GM19463 (cell line): ENCODE measurements around the gene SGTA.

Source experiments
- ATAC-seq: cut with Tn5 transposase; IDR thresholded peaks from one replicate; pipeline ENCODE4 v1.9.1; 2021; ENCODE audit warnings: mild to moderate bottlenecking, moderate library complexity; ENCODE audit not compliant: unreplicated experiment

Gene SGTA

DNA sequence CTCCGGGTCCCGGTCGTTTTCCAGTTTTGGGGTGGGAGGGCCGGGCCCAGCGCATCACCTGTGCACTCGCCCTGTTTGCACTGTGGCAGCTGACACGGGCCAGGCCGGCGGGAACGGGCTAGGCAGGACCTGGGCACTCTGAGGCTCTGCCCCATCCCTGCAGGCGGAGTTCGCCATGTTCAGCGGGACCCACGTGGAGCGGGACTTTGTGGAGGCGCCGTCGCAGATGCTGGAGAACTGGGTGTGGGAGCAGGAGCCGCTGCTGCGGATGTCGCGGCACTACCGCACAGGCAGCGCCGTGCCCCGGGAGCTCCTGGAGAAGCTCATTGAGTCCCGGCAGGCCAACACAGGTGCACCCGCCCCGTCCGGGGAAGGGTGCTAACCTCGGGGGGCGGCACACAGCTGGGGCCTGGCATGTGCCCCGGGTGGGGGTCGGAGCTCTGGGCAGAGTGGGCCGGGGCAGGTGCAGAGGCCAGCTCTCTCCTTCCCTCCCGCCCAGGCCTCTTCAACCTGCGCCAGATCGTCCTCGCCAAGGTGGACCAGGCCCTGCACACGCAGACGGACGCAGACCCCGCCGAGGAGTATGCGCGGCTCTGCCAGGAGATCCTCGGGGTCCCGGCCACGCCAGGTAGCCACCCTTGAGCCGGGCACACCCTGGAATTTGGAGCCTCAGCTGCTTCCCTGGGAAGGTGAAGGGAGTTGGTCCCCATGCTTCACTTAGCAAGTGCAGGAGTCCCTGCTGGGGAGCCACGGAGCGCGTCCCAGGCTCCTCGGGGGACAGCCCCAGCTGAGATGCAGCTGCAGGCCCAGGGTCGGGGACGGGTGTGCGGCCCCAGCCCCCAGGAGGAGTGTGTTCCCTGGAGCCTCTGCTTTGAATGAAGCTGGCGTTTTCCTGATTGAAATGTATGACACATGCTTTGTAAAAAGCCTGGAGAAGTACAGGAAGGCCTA lies 27.3 kb upstream of the SGTA start:
- ATAC-seq: no peak

- ATAC-seq: no peak
These were observed 26.5 kb upstream of the SGTA start for GRCh38 chr19:2809387-2810140.

- no peak for ATAC-seq
These were observed 25.3 kb upstream of the SGTA start for GRCh38 chr19:2808129-2808941.

GRCh38 chr19:2807379-2808128 lies 24.5 kb upstream of the SGTA start:
- ATAC-seq: no peak

DNA sequence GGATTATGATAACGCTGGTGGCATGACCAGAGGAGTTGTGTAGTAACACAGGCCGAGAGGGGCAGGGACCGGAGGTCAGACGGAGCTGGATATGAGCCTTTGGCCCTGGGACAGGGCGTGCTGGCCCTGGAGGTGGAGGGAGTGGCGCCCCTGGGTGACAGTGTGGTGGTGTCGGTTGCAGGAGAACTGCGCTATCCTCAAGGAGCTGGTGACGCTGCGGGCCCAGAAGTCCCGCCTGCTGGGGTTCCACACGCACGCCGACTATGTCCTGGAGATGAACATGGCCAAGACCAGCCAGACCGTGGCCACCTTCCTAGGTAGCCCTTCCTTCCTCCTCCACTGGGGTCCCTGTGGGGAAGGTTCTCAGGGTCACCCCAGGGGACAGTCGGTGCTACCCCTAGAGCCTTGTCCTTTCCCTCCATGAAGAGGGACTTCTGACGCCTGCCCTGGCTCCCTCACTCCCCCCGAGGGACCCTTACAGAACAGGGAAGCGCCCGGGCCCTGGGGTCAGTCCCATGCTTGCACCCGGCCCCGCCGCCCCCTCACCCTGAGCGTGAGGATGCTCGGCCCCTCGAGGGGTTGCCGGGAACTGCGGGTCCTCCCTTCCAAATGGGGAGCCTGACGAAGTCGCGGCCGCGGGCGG lies 23.8 kb upstream of the SGTA start:
- ATAC-seq: no peak

DNA sequence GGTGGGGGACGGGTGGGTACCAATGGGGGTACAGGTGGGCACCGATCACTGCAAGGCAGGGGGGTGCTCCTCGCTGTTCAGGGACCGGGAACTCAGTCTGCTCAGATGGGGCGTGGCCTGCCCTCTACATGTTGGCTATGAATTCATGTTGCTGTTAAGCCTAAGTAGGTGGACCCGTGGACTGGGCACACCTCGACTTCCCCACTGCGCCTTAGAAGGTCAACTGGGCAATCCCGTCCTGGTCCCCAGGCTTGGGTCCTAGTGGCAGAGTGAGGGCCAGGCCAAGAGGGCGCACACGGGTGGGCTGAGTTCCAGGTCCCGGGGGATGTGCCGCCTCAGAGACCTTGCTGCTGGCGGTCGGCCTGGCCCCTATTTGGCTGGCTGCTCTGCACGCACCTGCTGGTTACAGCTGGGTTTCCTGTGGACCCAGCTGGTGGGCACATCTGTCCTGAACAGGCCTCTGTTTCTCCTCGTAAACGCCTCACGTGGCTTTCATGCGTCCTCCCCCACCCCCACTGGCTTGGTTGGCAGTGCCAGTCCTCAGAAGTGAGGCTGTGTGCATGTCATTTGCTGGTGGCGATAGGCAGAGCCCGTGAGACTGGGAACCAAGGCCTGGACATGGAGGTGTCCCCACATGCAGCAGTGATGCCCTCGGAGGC lies 23.0 kb upstream of the SGTA start:
- no peak for ATAC-seq

GRCh38 chr19:2805261-2805900 lies 22.3 kb upstream of the SGTA start:
- ATAC-seq: no peak

- ATAC-seq: no peak
These were observed 21.3 kb upstream of the SGTA start for GRCh38 chr19:2804156-2805004.

- no peak for ATAC-seq
These were observed 20.5 kb upstream of the SGTA start for GRCh38 chr19:2803486-2804155.

GRCh38 chr19:2802826-2803225 lies 19.8 kb upstream of the SGTA start:
- no peak for ATAC-seq

DNA sequence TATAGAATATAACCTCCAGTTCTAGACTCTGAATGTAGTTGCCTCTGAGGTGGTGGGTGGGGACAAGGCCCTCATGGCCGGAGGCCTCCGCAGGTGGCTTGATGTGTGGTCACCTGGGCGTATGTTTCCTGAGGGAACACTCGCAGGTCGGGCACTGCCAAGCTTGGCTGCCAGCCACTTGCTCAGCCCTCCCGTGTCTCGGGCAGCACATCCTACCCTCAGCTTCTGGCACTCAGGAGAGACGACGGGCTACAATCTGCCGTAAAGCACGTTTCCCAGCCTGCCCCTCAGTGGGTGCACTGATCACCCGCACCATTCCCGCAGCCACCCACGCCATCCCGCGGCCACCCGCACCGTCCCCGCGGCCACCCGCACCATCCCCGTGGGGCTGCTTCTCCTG lies 17.4 kb upstream of the SGTA start:
- ATAC-seq: no peak

GRCh38 chr19:2799273-2800020 lies 16.4 kb upstream of the SGTA start:
- no peak for ATAC-seq

GRCh38 chr19:2798733-2799132 lies 15.7 kb upstream of the SGTA start:
- no peak for ATAC-seq

DNA sequence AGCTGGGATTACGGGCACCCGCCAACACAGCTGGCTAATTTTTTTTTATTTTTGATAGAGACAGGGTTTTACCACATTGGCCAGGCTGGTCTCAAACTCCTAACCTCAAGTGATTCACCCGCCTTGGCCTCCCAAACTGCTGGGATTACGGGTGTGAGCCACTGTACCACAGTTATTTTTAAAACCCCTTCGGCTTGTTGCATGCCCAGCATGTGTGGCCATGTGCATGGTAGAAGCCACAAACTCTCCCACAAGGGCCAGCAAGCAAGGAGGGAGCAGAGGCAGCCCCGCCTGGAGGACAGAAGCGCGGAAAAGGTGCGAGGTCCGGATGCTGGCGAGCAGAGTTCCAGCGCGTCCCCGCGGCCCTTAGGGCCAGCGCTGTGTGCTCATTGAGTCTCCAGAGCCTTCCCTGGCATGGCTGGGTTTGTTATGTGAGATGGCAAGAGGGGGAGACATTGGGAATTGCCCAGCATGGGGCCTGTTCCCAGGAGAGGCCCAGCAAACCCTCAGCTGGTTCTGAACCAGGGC lies 15.1 kb upstream of the SGTA start:
- no peak for ATAC-seq

DNA sequence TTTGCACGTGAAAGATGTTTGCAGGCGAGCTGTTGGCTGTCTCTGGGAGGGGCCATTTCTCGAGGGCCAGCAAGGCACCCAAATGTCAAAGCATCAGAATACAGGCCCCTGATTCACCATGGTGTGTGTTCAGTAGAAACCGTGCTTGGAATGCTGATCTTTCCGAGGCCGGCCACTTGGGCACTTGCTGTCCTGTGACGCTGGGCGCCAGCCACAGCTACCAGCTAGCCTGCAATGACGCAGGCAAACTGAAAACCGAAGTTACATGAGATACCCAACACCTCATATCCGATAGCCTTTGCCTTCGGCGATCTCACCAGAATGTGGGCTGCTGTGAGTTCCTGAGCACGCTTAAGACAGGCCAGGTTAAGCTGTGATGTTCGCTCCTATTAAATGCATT lies 14.2 kb upstream of the SGTA start:
- ATAC-seq: no peak

DNA sequence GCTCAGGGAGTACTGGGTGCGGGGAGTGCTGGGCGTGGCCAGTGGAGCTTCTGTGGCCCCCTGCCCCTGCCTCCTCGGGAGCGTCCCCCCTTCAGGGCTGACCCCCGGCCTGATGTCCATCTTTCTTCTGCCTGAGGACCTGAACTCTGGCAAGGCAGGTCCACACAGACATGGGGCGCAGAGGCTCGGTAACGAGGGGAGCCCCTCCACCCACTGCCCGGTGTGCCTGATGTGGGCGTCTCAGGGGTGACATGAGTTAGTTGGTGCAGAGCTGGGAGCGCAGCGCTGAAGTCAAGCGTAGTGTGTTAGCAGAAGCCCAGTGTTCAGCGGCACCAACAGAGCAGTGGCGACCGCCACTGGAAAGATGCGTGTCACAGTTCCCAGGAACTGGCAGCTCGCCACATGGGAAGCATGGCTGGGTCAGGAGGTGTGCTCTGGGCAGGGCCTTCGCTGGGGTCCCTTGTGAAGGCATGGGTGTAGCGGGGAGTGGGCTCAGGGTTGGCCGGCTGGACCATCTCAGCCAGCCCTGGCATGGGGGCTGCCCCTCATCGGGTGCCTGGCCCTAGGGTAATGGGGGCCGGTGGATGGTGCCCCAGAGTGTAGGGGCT lies 13.7 kb upstream of the SGTA start:
- ATAC-seq: no peak
